BE2C (cell line): ENCODE data around the gene C15orf62.

Experiments used
- DNase-seq: peaks from one replicate; pipeline ENCODE4 v3.0.0-alpha.2; 2020
- H3K27me3 ChIP-seq: fragments of 250-450 bp; sonication (Bioruptor Pico); 2 replicates; pipeline ENCODE4 v1.5.1; 2020; ENCODE audit warnings: mild to moderate bottlenecking
- H3K36me3 ChIP-seq: fragments of 250-450 bp; sonication (Bioruptor Pico); 2 replicates; pipeline ENCODE4 v1.5.1; 2020; ENCODE audit warnings: mild to moderate bottlenecking
- H3K4me1 ChIP-seq: fragments of 250-450 bp; sonication (Bioruptor Pico); 2 replicates; pipeline ENCODE4 v1.5.1; 2020
- H3K4me3 ChIP-seq: 2 replicates; pipeline ENCODE4 v1.5.1; 2011; ENCODE audit warnings: low read depth, low read length
- H3K9me3 ChIP-seq: fragments of 250-450 bp; sonication (Bioruptor Pico); 2 replicates; pipeline ENCODE4 v1.5.1; 2020
- CTCF ChIP-seq: IDR thresholded peaks from 2 replicates; pipeline ENCODE4 v1.5.1; 2012; ENCODE audit warnings: mild to moderate bottlenecking, low read depth, low read length

Gene C15orf62

GRCh38 chr15:40803076-40803475 is 33.3 kb downstream of the C15orf62 start:
- no peak for TF ChIP-seq CTCF
- Histone ChIP-seq H3K36me3 (no peaks in the 10 kb centered on the region; the same call in 1 of the 2 replicates), H3K9me3 (no peaks in the 10 kb centered on the region), H3K27me3 (no peaks in the 10 kb centered on the region), H3K4me1 (no peaks in the 10 kb centered on the region), H3K4me3 (no peak overlapping the region)
- DNase-seq, result no peak

- no peak for DNase-seq
- Histone ChIP-seq H3K4me3 (no peak overlapping the region), H3K36me3 (no peaks in the 10 kb centered on the region; the same call in 1 of the 2 replicates), H3K4me1 (no peaks in the 10 kb centered on the region), H3K27me3 (no peaks in the 10 kb centered on the region), H3K9me3 (no peaks in the 10 kb centered on the region)
- TF ChIP-seq CTCF, result no peak
These were observed 33.9 kb downstream of the C15orf62 start for GRCh38 chr15:40803688-40804087.

GRCh38 chr15:40806672-40807027 is 36.9 kb downstream of the C15orf62 start:
- no peaks in the 10 kb centered on the region for H3K27me3 ChIP-seq
- TF ChIP-seq CTCF, result no peak
- no peaks in the 10 kb centered on the region for H3K4me1 ChIP-seq
- DNase-seq, result no peak
- H3K4me3 ChIP-seq, result peak overlapping the region; percentile 91
- no peaks in the 10 kb centered on the region for H3K36me3 ChIP-seq
- no peaks in the 10 kb centered on the region for H3K9me3 ChIP-seq

GRCh38 chr15:40807028-40807887 is 37.5 kb downstream of the C15orf62 start, which contains the start of the genes DNAJC17 and ZFYVE19:
DNAJC17 (minus strand) TSS chr15:40807473; CDS start chr15:40807446, 27 bp downstream.
ZFYVE19 (plus strand) TSS chr15:40807089; CDS start chr15:40807590, 501 bp downstream.
- Histone ChIP-seq H3K9me3 (no peaks in the 10 kb centered on the region), H3K27me3 (no peaks in the 10 kb centered on the region), H3K4me1 (no peaks in the 10 kb centered on the region), H3K36me3 (no peaks in the 10 kb centered on the region), H3K4me3 (peak within 1 kb of the TSS; percentile 91)
- DNase-seq, result peak; percentile 99
- TF ChIP-seq CTCF, result no peak

- Histone ChIP-seq H3K36me3 (no peaks in the 10 kb centered on the region), H3K4me1 (no peaks in the 10 kb centered on the region), H3K4me3 (peak overlapping the region; percentile 91), H3K9me3 (no peaks in the 10 kb centered on the region), H3K27me3 (no peaks in the 10 kb centered on the region)
- no peak for DNase-seq
- TF ChIP-seq CTCF, result no peak
These were observed 38.2 kb downstream of the C15orf62 start for GRCh38 chr15:40807888-40808461.
